Panc1 (cell line): ENCODE data around the gene GOLGA6A.
"Not testable (repeated sequence)": the region's sequence is repeated elsewhere in the genome, so short reads cannot be mapped to it uniquely, and the experiment has no call there.

Source experiments
- CTCF ChIP-seq: fragments of 450-650 bp; IDR thresholded peaks from 2 replicates; pipeline ENCODE4 v1.5.1; 2017; ENCODE audit warnings: mild to moderate bottlenecking
- SIN3A ChIP-seq: IDR thresholded peaks from 2 replicates; pipeline ENCODE4 v1.6.1; 2012; ENCODE audit warnings: low read depth, mild to moderate bottlenecking, low read length, moderate library complexity, borderline replicate concordance; ENCODE audit not compliant: insufficient read depth

DNA sequence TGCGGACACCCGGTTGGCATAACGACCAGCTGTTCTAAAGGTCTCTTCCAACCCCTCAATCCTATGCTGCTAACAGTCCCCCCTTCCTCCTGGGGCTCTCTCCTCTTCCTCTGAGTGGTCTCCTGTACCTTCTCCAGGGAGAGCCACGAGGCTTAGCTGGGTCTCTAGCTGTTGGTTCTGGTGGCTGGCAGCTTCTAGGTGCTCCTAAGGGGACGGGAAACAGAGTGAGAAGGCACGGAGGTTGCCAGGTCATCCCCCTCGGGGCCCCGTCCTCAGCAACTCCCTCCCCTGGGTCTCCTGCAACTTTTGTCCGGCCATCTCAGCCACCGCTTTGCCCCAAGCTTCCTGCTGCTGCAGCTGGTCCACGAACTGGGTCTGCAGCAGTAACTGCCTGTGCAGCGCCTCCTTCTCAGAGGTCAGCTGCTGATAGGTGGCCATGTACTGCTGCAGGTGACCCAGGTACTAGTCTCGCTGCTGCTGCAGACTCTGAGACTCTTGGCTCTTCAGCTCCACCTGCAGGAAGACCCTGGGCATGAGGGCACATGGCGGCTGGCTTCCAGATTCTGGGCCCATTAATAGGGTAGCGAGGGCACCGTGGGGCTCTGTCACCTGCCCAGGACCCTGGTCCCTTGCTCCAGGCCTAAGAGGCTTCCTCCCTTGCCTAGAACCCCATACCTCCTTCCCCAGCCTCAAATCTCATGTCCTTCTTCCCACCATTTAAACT, 9.6 kb downstream of the GOLGA6A start:
- TF ChIP-seq CTCF, SIN3A: not testable (repeated sequence)
